ENCODE data around the gene RNF224.
A peak's percentile ranks its signal among the peaks of the same experiment; 100 is the strongest.

RNF224 gene

DNA sequence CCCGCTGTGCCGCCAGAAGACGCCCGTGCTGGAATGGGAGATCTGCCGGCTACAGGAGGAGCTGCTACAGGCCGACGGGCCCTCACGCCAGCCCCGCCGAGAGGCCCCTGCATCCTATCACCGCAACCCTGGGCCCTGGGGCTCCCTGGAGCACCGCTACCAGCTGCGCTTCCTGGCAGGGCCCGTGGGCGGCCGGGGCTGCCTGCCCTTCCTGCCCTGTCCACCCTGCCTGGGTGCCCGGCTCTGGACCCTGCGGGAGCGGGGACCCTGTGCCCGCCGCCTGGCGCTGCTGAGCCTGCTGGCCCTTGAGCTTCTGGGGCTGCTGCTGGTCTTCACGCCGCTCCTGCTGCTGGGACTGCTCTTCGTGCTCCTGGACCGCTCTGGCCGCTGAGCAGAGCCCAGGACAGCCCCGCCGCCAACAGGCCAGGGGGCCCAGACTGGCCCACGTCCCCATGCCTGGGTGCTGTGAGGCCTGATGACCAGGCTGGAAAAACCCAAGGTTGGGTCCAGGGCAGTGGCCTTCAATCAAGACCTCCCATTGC lies 9.0 kb upstream of the RNF224 start:
- no peak for DNase-seq (ENCODE audit: low read depth)
- no peak overlapping the region for H3K4me3 ChIP-seq (ENCODE audit: low read depth, low read length)
- TF ChIP-seq, protein P1, sequence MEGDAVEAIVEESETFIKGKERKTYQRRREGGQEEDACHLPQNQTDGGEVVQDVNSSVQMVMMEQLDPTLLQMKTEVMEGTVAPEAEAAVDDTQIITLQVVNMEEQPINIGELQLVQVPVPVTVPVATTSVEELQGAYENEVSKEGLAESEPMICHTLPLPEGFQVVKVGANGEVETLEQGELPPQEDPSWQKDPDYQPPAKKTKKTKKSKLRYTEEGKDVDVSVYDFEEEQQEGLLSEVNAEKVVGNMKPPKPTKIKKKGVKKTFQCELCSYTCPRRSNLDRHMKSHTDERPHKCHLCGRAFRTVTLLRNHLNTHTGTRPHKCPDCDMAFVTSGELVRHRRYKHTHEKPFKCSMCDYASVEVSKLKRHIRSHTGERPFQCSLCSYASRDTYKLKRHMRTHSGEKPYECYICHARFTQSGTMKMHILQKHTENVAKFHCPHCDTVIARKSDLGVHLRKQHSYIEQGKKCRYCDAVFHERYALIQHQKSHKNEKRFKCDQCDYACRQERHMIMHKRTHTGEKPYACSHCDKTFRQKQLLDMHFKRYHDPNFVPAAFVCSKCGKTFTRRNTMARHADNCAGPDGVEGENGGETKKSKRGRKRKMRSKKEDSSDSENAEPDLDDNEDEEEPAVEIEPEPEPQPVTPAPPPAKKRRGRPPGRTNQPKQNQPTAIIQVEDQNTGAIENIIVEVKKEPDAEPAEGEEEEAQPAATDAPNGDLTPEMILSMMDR (IDR thresholded peaks at IDR 0.05; ENCODE audit: low read depth, low read length): no peak
- TF ChIP-seq POLR2A (IDR thresholded peaks at IDR 0.05; ENCODE audit: extremely low read depth, insufficient read length): no peak

GRCh38 chr9:137218754-137219271 lies 8.5 kb upstream of the RNF224 start:
- TF ChIP-seq MAX (IDR thresholded peaks at IDR 0.05; ENCODE audit: low read depth, low read length) (no peak), POLR2A (IDR thresholded peaks at IDR 0.05; ENCODE audit: extremely low read depth, insufficient read length) (no peak), MYC (IDR thresholded peaks at IDR 0.05; ENCODE audit: low read depth, low read length) (no peak)
- TF ChIP-seq, protein P1 (IDR thresholded peaks at IDR 0.05; ENCODE audit: low read depth, low read length): no peak
- peak; percentile 56 for DNase-seq (ENCODE audit: low read depth)
- H3K4me3 ChIP-seq (ENCODE audit: low read depth, low read length): no peak overlapping the region

DNA sequence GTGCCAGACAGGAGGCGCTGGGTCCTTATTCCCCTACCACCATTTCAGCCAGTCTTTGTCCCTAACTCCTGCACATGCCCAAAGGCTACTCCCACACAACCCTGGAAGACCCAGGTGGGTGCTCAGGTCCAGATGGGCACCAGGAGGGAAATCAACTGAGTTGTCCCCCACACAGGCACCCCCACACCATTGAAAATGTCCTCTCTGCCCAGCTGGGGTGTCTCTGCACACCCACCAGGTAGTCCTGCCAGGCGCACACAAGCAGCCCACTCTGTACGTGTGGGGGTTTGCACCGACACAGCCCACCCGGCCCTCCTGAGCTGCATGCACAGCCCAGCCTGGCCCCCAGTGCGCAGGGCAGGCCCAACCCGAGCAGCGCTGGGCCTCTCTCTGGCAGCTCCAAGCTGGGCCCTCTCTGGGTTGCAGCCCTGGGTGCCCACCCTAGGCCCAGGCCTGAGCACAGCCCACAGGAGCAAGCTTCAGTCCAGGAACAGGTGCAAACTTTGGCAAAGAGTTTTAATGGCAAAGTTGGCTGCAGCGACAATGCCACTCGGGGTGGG lies 7.5 kb upstream of the RNF224 start:
- DNase-seq (ENCODE audit: low read depth): no peak
- TF ChIP-seq POLR2A (IDR thresholded peaks at IDR 0.05; ENCODE audit: extremely low read depth, insufficient read length) (no peak), MAX (IDR thresholded peaks at IDR 0.05; ENCODE audit: low read depth, low read length) (no peak), MYC (IDR thresholded peaks at IDR 0.05; ENCODE audit: low read depth, low read length) (no peak)
- H3K4me3 ChIP-seq (ENCODE audit: low read depth, low read length): no peak overlapping the region

DNA sequence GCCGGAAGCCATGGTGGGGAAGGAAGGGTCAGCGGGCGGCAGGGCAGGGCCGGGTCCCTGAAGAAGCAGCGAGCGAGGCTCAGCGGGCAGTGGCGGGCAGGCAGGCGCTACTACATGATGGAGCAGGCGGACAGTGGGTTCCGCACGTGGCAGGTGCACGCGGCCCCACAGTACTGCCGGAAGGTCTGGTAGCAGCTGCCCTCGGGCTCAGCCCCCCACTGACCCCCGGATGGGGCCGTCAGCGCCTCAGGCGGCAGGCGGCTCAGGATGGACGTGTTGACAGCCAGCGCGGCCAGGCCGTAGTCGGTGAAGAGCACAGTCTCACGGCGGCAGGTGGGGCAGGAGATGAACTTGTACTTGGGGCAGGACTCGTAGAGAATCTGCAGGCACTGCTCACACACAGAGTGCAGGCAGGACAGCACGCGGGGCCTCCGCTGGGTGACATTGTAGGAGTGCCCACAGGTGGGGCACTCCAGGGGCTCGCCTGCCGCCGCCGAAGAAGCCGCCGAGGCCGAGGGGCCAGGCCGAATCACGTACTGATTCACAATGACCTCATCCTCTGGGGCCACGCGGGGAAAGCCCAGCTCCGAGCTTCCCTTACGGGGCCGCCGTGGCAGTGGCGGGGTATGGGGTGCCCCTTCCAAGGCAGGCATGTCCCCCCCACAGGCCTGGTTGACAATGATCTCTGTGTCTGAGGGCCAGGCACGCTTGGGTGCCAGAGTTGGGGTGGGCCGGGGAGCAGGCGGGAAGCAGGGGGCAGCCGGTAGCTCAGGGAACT lies 6.8 kb upstream of the RNF224 start:
- TF ChIP-seq POLR2A (IDR thresholded peaks at IDR 0.05; ENCODE audit: extremely low read depth, insufficient read length): no peak
- TF ChIP-seq MYC (IDR thresholded peaks at IDR 0.05; ENCODE audit: low read depth, low read length): no peak
- no peak for TF ChIP-seq MAX (IDR thresholded peaks at IDR 0.05; ENCODE audit: low read depth, low read length)
- TF ChIP-seq, protein P1 (IDR thresholded peaks at IDR 0.05; ENCODE audit: low read depth, low read length): no peak
- no peak for DNase-seq (ENCODE audit: low read depth)
- H3K4me3 ChIP-seq (ENCODE audit: low read depth, low read length): no peak overlapping the region

DNA sequence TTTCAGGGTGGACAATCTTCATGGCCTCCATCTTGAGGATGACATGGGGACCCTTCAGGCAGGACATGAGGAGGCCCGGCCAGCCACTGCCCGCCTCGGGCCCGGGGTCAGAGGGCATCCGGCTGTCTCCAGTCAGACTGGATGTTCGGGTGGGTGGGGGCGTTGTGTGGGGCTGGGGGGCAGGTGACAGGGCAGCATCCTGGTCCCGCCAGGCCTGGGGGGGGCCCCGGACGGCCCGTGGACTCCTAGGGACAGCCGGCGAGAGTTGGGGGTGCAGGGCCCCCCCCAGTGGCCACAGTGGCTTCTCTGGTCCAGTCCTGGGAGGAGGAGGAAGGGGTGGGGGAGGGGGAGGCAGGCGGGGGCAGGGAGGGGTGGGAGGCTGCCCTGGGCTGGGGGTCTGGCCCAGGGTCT lies 6.2 kb upstream of the RNF224 start:
- H3K4me3 ChIP-seq (ENCODE audit: low read depth, low read length): no peak overlapping the region
- no peak for DNase-seq (ENCODE audit: low read depth)

More for the DNA sequence above, 6.2 kb upstream of the RNF224 start:
- no peak for TF ChIP-seq POLR2A (IDR thresholded peaks at IDR 0.05; ENCODE audit: extremely low read depth, insufficient read length)
- TF ChIP-seq MYC (IDR thresholded peaks at IDR 0.05; ENCODE audit: low read depth, low read length): no peak
- TF ChIP-seq, protein P1 (IDR thresholded peaks at IDR 0.05; ENCODE audit: low read depth, low read length): no peak
- TF ChIP-seq MAX (IDR thresholded peaks at IDR 0.05; ENCODE audit: low read depth, low read length): no peak

Data from NB4 (cell line).